ENCODE data around the gene LHX3.

LHX3 gene

GRCh38 chr9:136147038-136147889 is 57.7 kb downstream of the LHX3 start:
- TF ChIP-seq CSRNP3 (CRISPR knock-in tag; IDR thresholded peaks at IDR 0.05): no peak
- TF ChIP-seq OSR1 (CRISPR knock-in tag; IDR thresholded peaks at IDR 0.05): no peak
- no peak for TF ChIP-seq ESRRG (CRISPR knock-in tag; IDR thresholded peaks at IDR 0.05)
- TF ChIP-seq PPARA (CRISPR knock-in tag; IDR thresholded peaks at IDR 0.05; ENCODE audit: borderline replicate concordance): no peak
- TF ChIP-seq, protein P1, sequence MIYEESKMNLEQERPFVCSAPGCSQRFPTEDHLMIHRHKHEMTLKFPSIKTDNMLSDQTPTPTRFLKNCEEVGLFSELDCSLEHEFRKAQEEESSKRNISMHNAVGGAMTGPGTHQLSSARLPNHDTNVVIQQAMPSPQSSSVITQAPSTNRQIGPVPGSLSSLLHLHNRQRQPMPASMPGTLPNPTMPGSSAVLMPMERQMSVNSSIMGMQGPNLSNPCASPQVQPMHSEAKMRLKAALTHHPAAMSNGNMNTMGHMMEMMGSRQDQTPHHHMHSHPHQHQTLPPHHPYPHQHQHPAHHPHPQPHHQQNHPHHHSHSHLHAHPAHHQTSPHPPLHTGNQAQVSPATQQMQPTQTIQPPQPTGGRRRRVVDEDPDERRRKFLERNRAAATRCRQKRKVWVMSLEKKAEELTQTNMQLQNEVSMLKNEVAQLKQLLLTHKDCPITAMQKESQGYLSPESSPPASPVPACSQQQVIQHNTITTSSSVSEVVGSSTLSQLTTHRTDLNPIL (CRISPR knock-in tag; IDR thresholded peaks at IDR 0.05; ENCODE audit: low read depth): no peak
- no peak for TF ChIP-seq ARNTL (CRISPR knock-in tag; IDR thresholded peaks at IDR 0.05; ENCODE audit: borderline replicate concordance, low read depth)
- no peak for TF ChIP-seq ZNF565 (CRISPR knock-in tag; conservative IDR thresholded peaks at IDR 0.05; ENCODE audit: low read depth)
- TF ChIP-seq, protein P2, sequence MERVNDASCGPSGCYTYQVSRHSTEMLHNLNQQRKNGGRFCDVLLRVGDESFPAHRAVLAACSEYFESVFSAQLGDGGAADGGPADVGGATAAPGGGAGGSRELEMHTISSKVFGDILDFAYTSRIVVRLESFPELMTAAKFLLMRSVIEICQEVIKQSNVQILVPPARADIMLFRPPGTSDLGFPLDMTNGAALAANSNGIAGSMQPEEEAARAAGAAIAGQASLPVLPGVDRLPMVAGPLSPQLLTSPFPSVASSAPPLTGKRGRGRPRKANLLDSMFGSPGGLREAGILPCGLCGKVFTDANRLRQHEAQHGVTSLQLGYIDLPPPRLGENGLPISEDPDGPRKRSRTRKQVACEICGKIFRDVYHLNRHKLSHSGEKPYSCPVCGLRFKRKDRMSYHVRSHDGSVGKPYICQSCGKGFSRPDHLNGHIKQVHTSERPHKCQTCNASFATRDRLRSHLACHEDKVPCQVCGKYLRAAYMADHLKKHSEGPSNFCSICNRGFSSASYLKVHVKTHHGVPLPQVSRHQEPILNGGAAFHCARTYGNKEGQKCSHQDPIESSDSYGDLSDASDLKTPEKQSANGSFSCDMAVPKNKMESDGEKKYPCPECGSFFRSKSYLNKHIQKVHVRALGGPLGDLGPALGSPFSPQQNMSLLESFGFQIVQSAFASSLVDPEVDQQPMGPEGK (CRISPR knock-in tag; IDR thresholded peaks at IDR 0.05; ENCODE audit: borderline replicate concordance): no peak
- no peak for TF ChIP-seq POU6F1 (CRISPR knock-in tag; IDR thresholded peaks at IDR 0.05; ENCODE audit: borderline replicate concordance, low read depth)
- TF ChIP-seq ZFP3 (CRISPR knock-in tag; IDR thresholded peaks at IDR 0.05): no peak
- TF ChIP-seq ISL1 (CRISPR knock-in tag; IDR thresholded peaks at IDR 0.05): no peak
- TF ChIP-seq, protein P3, sequence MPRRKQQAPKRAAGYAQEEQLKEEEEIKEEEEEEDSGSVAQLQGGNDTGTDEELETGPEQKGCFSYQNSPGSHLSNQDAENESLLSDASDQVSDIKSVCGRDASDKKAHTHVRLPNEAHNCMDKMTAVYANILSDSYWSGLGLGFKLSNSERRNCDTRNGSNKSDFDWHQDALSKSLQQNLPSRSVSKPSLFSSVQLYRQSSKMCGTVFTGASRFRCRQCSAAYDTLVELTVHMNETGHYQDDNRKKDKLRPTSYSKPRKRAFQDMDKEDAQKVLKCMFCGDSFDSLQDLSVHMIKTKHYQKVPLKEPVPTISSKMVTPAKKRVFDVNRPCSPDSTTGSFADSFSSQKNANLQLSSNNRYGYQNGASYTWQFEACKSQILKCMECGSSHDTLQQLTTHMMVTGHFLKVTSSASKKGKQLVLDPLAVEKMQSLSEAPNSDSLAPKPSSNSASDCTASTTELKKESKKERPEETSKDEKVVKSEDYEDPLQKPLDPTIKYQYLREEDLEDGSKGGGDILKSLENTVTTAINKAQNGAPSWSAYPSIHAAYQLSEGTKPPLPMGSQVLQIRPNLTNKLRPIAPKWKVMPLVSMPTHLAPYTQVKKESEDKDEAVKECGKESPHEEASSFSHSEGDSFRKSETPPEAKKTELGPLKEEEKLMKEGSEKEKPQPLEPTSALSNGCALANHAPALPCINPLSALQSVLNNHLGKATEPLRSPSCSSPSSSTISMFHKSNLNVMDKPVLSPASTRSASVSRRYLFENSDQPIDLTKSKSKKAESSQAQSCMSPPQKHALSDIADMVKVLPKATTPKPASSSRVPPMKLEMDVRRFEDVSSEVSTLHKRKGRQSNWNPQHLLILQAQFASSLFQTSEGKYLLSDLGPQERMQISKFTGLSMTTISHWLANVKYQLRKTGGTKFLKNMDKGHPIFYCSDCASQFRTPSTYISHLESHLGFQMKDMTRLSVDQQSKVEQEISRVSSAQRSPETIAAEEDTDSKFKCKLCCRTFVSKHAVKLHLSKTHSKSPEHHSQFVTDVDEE (CRISPR knock-in tag; IDR thresholded peaks at IDR 0.05): no peak
- no peak for TF ChIP-seq ZNF8 (CRISPR knock-in tag; IDR thresholded peaks at IDR 0.05)
- no peak for TF ChIP-seq BACH2 (CRISPR knock-in tag; IDR thresholded peaks at IDR 0.05; ENCODE audit: borderline replicate concordance)
- no peak for TF ChIP-seq ZNF70 (CRISPR knock-in tag; IDR thresholded peaks at IDR 0.05)
- TF ChIP-seq ZC3H10 (CRISPR knock-in tag; IDR thresholded peaks at IDR 0.05): no peak
- TF ChIP-seq TCF4 (CRISPR knock-in tag; IDR thresholded peaks at IDR 0.05; ENCODE audit: borderline replicate concordance): no peak
- ATAC-seq: no peak
